ENCODE measurements around the gene HOXD4.

Gene HOXD4

GRCh38 chr2:176142281-176142680, 9.1 kb upstream of the HOXD4 start:
- DNase-seq = no peak

- no peak for DNase-seq
These were observed 6.0 kb upstream of the HOXD4 start for GRCh38 chr2:176145085-176145969.

- no peak for DNase-seq
These were observed 5.2 kb upstream of the HOXD4 start for GRCh38 chr2:176146101-176146500.

DNA sequence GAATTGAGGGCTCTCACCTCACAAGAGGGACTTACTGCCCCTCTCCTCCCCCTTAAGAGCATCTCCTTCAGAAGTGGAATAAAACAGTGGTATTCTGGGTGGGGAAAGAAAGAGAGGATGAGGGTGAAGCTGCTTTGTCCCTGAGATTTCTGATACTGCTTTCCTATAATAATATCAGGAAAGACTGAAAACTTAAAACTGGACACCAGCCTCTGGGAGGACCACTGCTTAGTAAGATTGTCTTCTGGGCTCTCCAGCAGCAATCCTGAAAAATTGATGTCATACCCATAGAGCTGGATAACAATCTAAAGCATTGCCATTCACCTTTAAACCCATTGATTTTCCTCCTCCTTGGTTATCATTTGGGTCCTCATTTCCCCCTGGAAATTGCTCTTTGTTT, 4.7 kb upstream of the HOXD4 start:
- DNase-seq = no peak

DNA sequence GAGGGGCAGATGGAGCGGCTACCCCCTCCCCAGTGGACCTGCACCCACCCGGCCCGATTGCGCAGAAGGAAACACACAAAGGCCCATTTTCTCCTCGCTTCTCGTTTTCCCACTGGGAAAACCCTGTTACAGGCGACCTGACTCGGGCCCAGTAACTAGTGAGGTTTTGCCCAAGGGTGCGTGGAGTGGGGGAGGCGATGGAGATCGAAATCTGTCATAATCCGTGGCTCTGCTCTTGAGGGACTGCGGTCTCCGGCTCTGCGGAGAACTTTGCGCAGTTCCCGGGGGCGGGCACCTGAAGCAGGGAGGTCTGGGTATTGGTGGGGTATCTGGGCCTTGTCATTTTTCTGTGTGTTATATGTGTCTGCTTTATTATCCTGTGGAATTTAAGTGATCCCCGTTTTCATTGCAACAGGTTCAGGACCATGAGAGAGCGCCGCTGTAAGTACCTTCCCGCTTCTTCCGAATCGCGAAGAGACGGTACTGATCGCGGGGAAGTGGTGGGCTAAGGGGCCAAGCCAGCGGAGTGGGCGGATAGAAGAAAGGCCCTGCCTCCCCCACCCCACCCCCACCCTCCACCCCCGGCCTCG, 4.0 kb upstream of the HOXD4 start:
- no peak for DNase-seq

DNA sequence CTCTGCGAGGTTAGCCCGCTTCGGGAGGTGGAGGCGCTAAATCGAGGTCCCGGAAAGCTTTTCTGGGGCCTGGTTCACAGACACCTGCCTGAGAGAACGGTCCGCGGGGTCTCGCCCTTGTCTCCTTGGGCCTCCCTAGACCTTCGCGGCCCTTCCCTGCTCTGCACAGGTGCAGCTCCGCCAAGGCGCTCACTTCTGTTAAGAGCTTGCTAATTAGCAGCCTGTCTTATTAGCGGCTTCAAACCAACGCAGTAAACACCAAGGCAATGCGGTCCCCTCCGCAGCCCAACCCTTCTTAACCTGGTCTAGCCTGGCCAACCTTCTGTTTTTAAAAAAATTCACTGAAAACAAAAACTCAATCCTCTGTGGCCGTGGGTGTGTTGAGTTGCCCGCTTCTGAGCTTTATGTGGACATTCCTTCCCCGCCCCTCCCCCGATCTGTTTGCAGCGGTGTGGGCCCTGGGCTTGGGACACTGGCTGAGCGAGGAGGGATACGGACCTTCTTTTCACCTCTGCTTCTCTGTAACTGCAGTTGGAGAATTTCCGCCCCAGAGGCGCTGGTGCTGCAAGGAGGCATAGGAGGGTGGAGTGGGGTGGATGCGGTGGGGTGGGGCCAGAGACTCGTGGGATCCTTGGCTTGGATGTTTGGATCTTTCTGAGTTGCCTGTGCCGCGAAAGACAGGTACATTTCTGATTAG, 3.4 kb upstream of the HOXD4 start:
- DNase-seq = no peak

- DNase-seq = no peak
These were observed 2.5 kb upstream of the HOXD4 start for GRCh38 chr2:176148751-176149421.

DNA sequence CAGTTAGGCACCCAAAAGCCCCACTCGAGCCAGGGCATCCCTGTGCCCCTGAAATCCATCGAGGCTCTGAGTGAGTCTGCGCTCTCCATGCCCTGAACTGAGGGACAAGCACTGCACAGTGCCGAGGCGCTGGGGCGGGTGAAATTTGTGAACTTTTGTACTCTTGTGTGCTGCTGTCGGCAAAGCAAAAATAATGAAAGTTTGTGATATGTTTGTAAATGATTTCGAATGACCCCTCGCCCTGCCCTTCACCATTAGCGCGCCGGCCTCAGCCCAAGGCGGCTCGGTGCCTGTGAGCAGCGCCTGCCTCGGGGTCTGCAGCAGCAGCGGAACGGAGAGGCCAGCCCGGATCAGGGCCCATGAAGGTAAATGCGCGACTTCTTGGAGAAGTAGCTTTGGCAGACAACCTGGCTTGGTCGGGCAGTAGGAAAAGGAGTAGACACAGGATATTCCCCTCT, 1.8 kb upstream of the HOXD4 start:
- DNase-seq = no peak

DNA sequence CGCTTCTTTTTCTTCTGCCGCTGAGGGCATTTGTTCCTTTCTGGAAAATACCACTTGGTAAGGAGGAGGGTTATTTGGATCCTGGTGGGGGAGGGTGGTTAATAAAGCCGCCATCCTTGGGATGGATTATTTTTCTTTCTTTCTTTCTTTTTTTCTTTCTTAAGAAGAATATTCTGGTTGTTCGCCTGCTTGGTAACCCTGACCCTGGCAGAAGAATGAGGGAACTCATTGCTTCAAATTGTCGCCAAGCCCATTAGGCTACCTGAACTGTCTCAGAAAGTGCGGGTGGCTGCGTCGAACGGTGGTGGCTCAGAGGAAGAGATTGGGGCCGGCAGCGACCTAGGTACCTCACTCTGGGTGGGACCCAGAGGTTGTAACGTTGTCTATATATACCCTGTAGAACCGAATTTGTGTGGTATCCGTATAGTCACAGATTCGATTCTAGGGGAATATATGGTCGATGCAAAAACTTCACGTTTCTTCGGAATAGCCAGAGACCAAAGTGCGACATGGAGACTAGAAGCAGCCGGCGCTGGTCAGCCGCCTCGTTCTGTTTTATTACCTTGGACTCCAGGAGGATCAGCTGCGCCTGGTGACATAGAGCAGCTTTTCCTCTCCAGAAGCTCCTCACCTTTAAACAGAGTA, 1.3 kb upstream of the HOXD4 start:
- no peak for DNase-seq

DNA sequence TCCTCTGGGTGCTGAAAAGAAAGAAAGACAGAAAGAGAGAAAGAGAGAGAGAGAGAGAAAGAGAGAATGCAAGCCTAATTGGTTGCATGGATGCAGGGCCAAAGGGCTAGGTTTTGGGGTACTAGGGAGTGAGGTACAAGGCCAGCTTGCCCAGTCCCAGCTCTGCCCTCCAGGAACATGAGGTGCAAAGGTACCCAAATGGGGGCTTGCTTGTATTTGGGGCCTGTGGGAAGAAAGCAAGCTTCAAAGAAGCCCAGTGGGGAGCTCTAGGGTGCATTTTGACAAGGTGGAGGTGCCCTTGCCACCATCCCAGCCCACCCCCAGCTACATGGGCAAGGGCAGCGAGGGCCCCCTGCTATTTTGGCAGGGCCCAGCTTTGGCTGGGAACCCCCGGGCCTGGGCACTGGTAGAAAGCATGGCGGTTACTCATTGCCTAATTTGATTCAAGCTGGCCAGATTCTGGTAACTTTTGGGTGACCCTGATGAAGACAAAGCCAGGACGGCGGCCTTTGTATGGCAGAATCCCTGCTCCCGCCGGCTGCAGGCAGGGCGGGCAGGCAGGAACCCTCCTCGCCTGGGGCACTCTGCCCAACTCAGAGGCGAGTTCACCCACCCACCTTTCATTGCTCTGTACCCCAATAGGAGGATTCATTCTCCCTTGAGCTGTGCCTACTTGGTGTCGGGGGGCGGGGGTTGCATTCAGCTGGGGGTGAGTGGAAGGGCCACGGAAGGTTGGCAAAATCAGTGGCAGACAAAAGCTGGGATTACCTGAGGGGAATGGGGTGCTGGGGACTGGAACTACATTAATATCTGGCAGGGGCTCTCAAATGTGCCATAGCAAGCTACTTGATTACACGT, 537 bp upstream of the HOXD4 start:
- no peak for DNase-seq

- no peak for DNase-seq
These were observed 1.2 kb downstream of the HOXD4 start for GRCh38 chr2:176152350-176153181.

GRCh38 chr2:176154576-176155252, 3.4 kb downstream of the HOXD4 start:
- DNase-seq = no peak

DNA sequence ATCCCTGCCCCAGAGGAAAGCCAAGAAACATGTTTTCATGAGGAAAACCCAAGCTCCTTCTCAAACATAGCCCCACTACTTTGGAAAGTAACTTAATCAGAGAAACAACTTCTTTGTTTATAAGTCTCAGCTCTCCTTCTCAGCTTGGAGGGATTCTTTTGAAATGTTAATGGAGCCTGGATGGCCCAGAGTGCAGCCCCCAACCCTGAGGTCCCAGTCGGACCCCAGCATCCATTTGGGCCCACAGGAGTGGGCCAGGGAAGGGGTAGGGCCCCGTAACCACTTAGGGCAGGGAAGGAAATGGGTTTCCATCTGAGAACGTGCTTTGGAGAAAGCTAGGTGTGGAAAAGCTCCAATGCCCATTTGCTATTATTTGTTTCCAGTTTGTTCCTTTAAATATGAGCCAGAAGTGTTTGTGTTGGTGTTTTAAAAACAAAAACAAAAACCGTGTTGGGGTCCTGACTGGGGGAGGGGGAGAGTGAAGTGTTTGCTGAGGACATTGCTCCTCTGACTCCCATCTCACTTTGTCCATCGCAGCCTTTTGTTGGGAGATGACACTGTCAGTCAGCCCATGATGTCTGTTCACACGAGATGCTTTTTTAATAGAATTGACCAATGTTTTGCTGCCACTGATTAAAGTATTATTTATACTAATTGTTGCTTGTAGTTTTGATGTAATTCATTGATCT, 4.2 kb downstream of the HOXD4 start:
- DNase-seq = no peak

DNA sequence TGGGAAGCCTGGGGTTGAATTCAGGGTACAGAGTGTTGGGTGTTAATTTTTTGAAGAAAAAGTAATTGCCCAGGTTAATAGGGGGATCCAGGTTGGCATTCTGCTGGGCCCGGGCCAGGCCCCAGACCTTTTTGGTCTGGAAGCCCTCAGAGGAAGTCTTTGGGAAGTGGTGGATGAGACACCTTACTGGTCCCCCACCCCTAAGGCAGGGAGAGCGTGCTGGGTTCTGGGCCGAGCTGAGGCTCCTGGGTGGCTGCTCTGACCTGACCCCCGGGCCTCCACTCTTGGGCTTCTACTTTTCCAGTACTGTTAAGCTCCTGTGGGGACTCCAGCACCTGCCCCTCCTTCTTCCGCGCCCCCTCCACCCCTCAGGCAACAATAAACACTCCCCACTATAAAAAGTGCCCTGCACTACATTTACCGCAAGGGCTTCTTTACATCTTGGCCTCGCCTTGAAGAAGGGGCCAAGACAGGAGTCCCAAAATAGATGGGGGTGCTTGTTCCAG, 5.0 kb downstream of the HOXD4 start:
- DNase-seq = no peak

GRCh38 chr2:176156807-176157498, 5.6 kb downstream of the HOXD4 start, which contains the start of gene HOXD3:
HOXD3 (plus strand) TSS chr2:176157307; CDS start chr2:176169115, 11,808 bp downstream.
- DNase-seq = no peak

DNA sequence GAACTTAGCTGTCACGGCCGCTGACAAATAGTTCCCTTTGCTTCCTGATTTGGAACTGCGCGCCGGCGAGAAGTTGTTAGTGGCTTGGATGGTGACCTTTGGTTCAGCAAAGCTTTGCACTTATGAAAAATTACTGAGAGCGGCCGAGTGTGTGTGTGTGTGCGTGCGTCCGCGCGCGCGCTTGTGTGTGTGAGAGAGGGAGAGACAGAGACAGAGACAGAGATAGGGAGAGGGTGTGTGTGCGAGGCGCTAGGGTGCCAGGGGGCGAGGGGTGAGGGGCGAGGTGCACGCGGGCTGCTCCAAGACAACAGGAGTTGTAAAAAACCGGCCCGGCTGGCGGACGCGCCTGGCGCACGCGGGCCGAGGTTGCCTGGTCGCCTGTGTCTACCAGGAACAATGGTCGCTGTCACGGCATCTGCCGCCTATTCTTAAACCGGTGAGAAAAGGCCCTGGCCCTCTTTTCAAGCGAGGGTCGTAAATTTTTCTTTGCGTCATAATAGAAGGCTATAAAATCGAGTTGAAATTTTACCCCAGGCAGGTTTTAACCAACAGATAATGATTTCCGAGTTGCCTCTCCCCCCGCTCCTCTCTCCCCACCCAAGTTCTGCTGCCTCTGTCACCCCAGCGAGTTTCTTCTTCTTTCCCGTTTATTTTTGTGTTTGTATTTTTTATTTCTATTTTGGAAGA, 6.3 kb downstream of the HOXD4 start:
- no peak for DNase-seq

DNA sequence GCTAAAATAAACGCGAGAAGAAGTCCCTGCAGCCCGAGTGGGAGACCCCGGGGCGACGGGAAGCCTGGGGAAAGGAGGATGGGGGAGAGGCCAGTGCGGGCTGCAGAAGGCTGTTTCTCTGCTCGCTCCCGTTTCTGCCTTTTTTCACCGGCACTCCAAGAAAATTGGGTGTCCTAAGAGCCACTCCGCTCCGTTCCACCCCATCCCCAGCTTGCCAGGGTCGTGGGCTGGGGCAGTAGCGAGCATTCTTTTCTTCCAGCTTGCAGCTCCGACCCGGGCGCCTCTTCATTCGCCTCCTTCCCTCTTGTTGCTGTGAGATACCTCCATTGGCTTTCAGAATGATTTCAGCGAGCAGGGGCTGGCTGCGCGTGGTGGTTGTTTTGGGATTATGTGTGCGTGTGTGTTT, 6.8 kb downstream of the HOXD4 start:
- no peak for DNase-seq
